ENCODE results near the gene MCL1.

The MCL1 gene

GRCh38 chr1:150572918-150573647, 6.3 kb downstream of the MCL1 start:
- Histone ChIP-seq H3K36me3 (ENCODE audit: low read depth) (peaks cover 58% of the 10 kb centered on the region), H3K4me1 (ENCODE audit: insufficient read depth, poor library complexity, severe bottlenecking) (peaks cover 54% of the 10 kb centered on the region), H3K4me3 (ENCODE audit: severe bottlenecking) (no peak overlapping the region), H3K9me3 (ENCODE audit: severe bottlenecking) (no peaks in the 10 kb centered on the region), H3K27ac (ENCODE audit: poor library complexity, severe bottlenecking) (peak overlapping the region; percentile 100), H3K27me3 (ENCODE audit: insufficient read depth, poor library complexity, severe bottlenecking) (no peaks in the 10 kb centered on the region)
- no peak for DNase-seq (ENCODE audit: low spot score)
- no peak for ATAC-seq (ENCODE audit: low read depth)
- no peak for TF ChIP-seq CTCF (IDR thresholded peaks at IDR 0.05; ENCODE audit: poor library complexity, severe bottlenecking)

GRCh38 chr1:150568594-150568966, 10.8 kb downstream of the MCL1 start:
- Histone ChIP-seq H3K27me3 (ENCODE audit: insufficient read depth, poor library complexity, severe bottlenecking) (no peaks in the 10 kb centered on the region), H3K36me3 (ENCODE audit: low read depth) (peaks cover 13% of the 10 kb centered on the region), H3K27ac (ENCODE audit: poor library complexity, severe bottlenecking) (peak overlapping the region; percentile 100), H3K4me1 (ENCODE audit: insufficient read depth, poor library complexity, severe bottlenecking) (peaks cover 60% of the 10 kb centered on the region), H3K9me3 (ENCODE audit: severe bottlenecking) (no peaks in the 10 kb centered on the region), H3K4me3 (ENCODE audit: severe bottlenecking) (no peak overlapping the region)
- DNase-seq (ENCODE audit: low spot score) (no peak), ATAC-seq (ENCODE audit: low read depth) (peak; percentile 6)
- no peak for TF ChIP-seq CTCF (IDR thresholded peaks at IDR 0.05; ENCODE audit: poor library complexity, severe bottlenecking)

- DNase-seq (ENCODE audit: low spot score) (peak; percentile 96), ATAC-seq (ENCODE audit: low read depth) (peak; percentile 73)
- no peaks in the 10 kb centered on the region for H3K27me3 ChIP-seq (ENCODE audit: insufficient read depth, poor library complexity, severe bottlenecking)
- H3K9me3 ChIP-seq (ENCODE audit: severe bottlenecking): no peaks in the 10 kb centered on the region
- TF ChIP-seq CTCF (IDR thresholded peaks at IDR 0.05; ENCODE audit: poor library complexity, severe bottlenecking): no peak
- H3K36me3 ChIP-seq (ENCODE audit: low read depth): peaks cover 6% of the 10 kb centered on the region
- H3K4me1 ChIP-seq (ENCODE audit: insufficient read depth, poor library complexity, severe bottlenecking): peaks cover 60% of the 10 kb centered on the region
- peak overlapping the region; percentile 100 for H3K27ac ChIP-seq (ENCODE audit: poor library complexity, severe bottlenecking)
- H3K4me3 ChIP-seq (ENCODE audit: severe bottlenecking): peak overlapping the region; percentile 1
These were observed 11.5 kb downstream of the MCL1 start for GRCh38 chr1:150567717-150568593.

GRCh38 chr1:150567341-150567716, 12.1 kb downstream of the MCL1 start:
- H3K27ac ChIP-seq (ENCODE audit: poor library complexity, severe bottlenecking): peak overlapping the region; percentile 100
- H3K4me1 ChIP-seq (ENCODE audit: insufficient read depth, poor library complexity, severe bottlenecking): peaks cover 60% of the 10 kb centered on the region
- H3K36me3 ChIP-seq (ENCODE audit: low read depth): peaks cover 2% of the 10 kb centered on the region
- no peak for TF ChIP-seq CTCF (IDR thresholded peaks at IDR 0.05; ENCODE audit: poor library complexity, severe bottlenecking)
- H3K27me3 ChIP-seq (ENCODE audit: insufficient read depth, poor library complexity, severe bottlenecking): no peaks in the 10 kb centered on the region
- H3K9me3 ChIP-seq (ENCODE audit: severe bottlenecking): no peaks in the 10 kb centered on the region
- DNase-seq (ENCODE audit: low spot score) (no peak), ATAC-seq (ENCODE audit: low read depth) (no peak)
- no peak overlapping the region for H3K4me3 ChIP-seq (ENCODE audit: severe bottlenecking)

Data from RWPE2 (cell line).